Nephron (organoid): ENCODE measurements around the gene LY6G6C.

Source experiments
- H3K27ac Mint-ChIP-seq, 3 experiments: 2 replicates each; pipeline ENCODE4 v1.8.0; 2020; ENCODE audit warnings: mixed read lengths in 3 of 3, mild to moderate bottlenecking in 2 of 3, moderate library complexity in 1 of 3
- H3K27me3 Mint-ChIP-seq: 2 replicates; pipeline ENCODE4 v1.8.0; 2021; ENCODE audit warnings: low read depth, mild to moderate bottlenecking, moderate library complexity, mixed read lengths
- H3K36me3 Mint-ChIP-seq: 2 replicates; pipeline ENCODE4 v1.8.0; 2020; ENCODE audit warnings: low read depth, mixed read lengths
- H3K4me1 Mint-ChIP-seq: 2 replicates; pipeline ENCODE4 v1.8.0; 2020; ENCODE audit warnings: mixed read lengths
- H3K4me3 Mint-ChIP-seq, 3 experiments: 2 replicates each; pipeline ENCODE4 v1.8.0; 2020; ENCODE audit warnings: mild to moderate bottlenecking in 3 of 3, mixed read lengths in 3 of 3, moderate library complexity in 2 of 3
- H3K9me3 Mint-ChIP-seq: 2 replicates; pipeline ENCODE4 v1.8.0; 2020; ENCODE audit warnings: mixed read lengths
- TF ChIP-seq, protein P1 (sequence below), 3 experiments: fragments of 200-600 bp; sonication (generic); IDR thresholded peaks; one replicate each; pipeline ENCODE4 v1.5.0; 2021; ENCODE audit warnings: antibody characterized with exemption in 3 of 3; ENCODE audit not compliant: unreplicated experiment in 3 of 3

Gene LY6G6C

DNA sequence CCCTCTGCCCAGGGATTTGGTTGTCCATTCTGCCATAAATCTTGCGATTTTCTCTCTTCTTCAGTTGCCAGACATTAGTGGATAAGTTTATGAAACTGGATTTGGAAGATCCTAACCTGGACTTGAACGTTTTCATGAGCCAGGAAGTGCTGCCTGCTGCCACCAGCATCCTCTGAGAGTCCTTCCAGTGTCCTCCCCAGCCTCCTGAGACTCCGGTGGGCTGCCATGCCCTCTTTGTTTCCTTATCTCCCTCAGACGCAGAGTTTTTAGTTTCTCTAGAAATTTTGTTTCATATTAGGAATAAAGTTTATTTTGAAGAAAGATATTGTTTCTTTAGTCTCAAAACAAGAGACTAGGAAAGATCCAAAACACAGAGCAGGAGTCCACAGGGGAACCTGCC is 40.8 kb upstream of the LY6G6C start, which contains the start of gene SAPCD1:
SAPCD1 (plus strand) TSS at position 301 of the 400 bp plus-strand sequence. CDS start 399 bp downstream, outside the sequence.
- peak within 1 kb of the TSS in 2 of 3 experiments; percentile 22 to 32 for H3K4me3 Mint-ChIP-seq

DNA sequence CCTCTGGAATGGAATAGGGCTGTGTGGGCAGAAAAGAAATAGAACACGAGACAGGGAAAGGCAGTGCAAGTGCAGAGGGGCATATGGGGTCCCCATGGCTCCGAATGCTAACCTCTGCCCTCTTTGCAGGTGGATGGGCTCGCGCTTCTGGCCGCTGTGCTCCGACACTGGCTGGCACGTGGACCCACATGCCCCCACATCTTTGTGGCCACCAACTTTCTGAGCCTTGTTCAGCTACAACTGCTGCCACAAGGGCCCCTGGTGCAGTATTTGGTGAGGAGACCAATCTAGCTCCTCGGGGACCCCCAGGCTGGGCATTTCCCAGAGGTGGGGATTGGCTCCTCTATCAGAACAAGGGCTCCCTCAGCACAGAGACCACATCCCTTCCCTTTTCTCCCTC is 39.8 kb upstream of the LY6G6C start:
- H3K27me3 Mint-ChIP-seq: no peaks in the 10 kb centered on the region
- H3K27ac Mint-ChIP-seq: no peak overlapping the region
- TF ChIP-seq, protein P1, sequence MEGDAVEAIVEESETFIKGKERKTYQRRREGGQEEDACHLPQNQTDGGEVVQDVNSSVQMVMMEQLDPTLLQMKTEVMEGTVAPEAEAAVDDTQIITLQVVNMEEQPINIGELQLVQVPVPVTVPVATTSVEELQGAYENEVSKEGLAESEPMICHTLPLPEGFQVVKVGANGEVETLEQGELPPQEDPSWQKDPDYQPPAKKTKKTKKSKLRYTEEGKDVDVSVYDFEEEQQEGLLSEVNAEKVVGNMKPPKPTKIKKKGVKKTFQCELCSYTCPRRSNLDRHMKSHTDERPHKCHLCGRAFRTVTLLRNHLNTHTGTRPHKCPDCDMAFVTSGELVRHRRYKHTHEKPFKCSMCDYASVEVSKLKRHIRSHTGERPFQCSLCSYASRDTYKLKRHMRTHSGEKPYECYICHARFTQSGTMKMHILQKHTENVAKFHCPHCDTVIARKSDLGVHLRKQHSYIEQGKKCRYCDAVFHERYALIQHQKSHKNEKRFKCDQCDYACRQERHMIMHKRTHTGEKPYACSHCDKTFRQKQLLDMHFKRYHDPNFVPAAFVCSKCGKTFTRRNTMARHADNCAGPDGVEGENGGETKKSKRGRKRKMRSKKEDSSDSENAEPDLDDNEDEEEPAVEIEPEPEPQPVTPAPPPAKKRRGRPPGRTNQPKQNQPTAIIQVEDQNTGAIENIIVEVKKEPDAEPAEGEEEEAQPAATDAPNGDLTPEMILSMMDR (IDR thresholded peaks at IDR 0.05; ENCODE audit: unreplicated experiment in 3 of 3): no peak
- no peaks in the 10 kb centered on the region for H3K9me3 Mint-ChIP-seq
- peaks cover 15% of the 10 kb centered on the region for H3K4me1 Mint-ChIP-seq
- no peak overlapping the region for H3K4me3 Mint-ChIP-seq
- peaks cover 21% of the 10 kb centered on the region for H3K36me3 Mint-ChIP-seq

More for the DNA sequence above, 40.8 kb upstream of the LY6G6C start, which contains the start of gene SAPCD1:
- H3K36me3 Mint-ChIP-seq: peaks cover 21% of the 10 kb centered on the region
- TF ChIP-seq, protein P1 (IDR thresholded peaks at IDR 0.05; ENCODE audit: unreplicated experiment in 3 of 3): no peak
- H3K9me3 Mint-ChIP-seq: no peaks in the 10 kb centered on the region
- H3K27me3 Mint-ChIP-seq: no peaks in the 10 kb centered on the region
- peaks cover 15% of the 10 kb centered on the region for H3K4me1 Mint-ChIP-seq
- H3K27ac Mint-ChIP-seq: peak within 1 kb of the TSS; percentile 76 to 90 (median 87)

DNA sequence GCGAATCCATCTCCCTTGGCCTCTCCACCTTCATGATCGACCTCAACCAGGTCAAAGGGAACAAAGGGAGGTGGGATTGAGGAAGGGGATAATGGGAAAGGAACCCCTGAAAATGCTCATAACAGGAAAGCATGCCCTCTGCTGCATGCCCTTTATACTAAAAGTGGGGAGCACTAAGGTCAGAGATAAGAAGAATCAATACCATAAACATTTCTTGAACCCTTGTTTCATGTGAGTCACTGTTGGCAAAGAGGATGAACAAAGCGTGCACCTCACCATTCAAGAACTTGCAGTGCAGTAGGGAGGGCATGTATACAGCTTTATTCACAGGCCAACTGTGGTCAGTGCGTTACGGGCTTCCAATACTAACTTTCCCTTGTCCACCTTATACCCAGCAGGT is 39.2 kb upstream of the LY6G6C start:
- H3K27me3 Mint-ChIP-seq: no peaks in the 10 kb centered on the region
- H3K4me1 Mint-ChIP-seq: peaks cover 15% of the 10 kb centered on the region
- H3K9me3 Mint-ChIP-seq: no peaks in the 10 kb centered on the region
- TF ChIP-seq, protein P1 (IDR thresholded peaks at IDR 0.05; ENCODE audit: unreplicated experiment in 3 of 3): no peak
- H3K36me3 Mint-ChIP-seq: peaks cover 21% of the 10 kb centered on the region
- no peak overlapping the region for H3K4me3 Mint-ChIP-seq
- H3K27ac Mint-ChIP-seq: no peak overlapping the region

DNA sequence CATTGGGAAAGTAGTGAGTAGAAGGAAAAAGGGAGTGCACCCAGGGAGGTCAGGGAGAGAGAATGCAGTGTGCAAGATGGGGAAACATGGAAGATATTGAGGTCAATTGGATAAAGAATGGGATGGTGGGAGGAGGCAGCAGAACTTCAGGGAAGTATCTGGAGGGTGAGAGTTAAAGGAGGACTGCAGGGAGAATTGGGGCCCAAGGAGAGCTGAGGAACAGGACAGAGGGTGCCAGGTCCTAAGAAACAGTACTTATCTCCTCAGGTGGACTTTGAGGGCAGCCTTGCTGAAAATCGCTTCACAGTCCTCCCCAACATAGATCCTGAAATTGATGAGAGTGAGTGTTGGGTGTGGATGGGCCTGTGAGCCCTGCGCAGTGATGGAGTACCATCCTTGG is 36.7 kb upstream of the LY6G6C start:
- H3K9me3 Mint-ChIP-seq: no peaks in the 10 kb centered on the region
- TF ChIP-seq, protein P1 (IDR thresholded peaks at IDR 0.05; ENCODE audit: unreplicated experiment in 3 of 3): no peak
- H3K27ac Mint-ChIP-seq: no peak overlapping the region
- H3K4me3 Mint-ChIP-seq: no peak overlapping the region
- no peaks in the 10 kb centered on the region for H3K27me3 Mint-ChIP-seq
- peaks cover 3% of the 10 kb centered on the region for H3K4me1 Mint-ChIP-seq
- peaks cover 21% of the 10 kb centered on the region for H3K36me3 Mint-ChIP-seq

DNA sequence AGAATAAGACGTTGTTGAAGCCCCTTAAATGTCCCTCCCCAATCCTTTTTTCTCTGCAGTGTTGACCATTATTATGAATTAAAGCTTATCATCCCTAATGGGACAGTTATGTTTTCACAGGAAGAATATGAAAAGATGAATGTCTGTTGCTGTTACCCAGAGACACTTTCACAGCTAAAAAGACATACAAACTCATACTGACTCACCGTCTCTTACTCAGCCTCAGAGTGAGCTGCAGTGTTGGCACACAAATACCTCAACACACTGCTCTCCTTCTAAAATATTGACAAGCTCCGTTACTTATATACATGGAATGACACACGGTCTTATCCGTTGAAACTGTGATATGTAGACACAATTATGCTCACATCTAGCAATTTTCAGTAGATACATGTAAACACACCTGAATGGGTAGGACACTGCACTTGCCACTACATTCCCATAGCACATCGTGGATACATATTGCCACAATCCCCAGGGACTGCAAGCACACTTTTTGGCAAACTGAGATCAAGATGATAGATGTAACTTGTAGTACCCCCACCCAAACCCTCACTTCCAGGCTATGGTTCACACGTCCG is 31.3 kb upstream of the LY6G6C start:
- TF ChIP-seq, protein P1 (IDR thresholded peaks at IDR 0.05; ENCODE audit: unreplicated experiment in 3 of 3): no peak
- H3K27ac Mint-ChIP-seq: no peak overlapping the region
- H3K27me3 Mint-ChIP-seq: no peaks in the 10 kb centered on the region
- H3K36me3 Mint-ChIP-seq: no peaks in the 10 kb centered on the region
- no peak overlapping the region for H3K4me3 Mint-ChIP-seq
- H3K9me3 Mint-ChIP-seq: no peaks in the 10 kb centered on the region
- H3K4me1 Mint-ChIP-seq: no peaks in the 10 kb centered on the region

DNA sequence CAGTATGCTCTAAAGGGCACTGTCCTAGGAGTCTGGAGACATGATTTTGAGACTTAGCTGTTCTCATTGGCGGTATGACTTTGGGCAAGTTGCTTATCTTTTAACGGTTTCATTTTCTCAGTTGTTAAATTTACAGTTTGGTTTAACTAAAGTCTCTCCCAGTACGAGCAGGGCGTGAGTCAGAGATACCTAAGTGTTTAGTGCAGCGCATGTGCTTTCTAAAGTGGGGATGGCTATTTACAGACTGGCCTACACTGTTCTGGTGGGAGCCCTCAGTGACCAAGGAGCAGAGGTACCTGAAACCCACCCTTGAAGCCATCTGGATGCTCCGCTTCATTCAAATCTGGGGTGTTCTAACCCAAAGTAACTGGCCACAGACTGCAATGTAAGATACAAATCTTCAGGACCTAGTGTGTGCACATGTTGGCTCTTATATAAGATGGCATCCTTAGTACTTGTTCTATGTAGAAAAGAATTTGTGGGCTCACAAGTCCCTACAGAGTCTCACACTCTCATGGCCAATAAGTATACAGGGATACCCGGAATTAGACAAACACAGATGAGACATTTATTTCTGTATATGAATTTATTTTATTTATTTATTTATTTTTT is 29.0 kb upstream of the LY6G6C start:
- Mint-ChIP-seq H3K27me3 (no peaks in the 10 kb centered on the region), H3K4me1 (peaks cover under 1% of the 10 kb centered on the region), H3K9me3 (no peaks in the 10 kb centered on the region), H3K36me3 (peaks cover 5% of the 10 kb centered on the region), H3K4me3 (no peak overlapping the region), H3K27ac (no peak overlapping the region)
- TF ChIP-seq, protein P1 (IDR thresholded peaks at IDR 0.05; ENCODE audit: unreplicated experiment in 3 of 3): no peak
